Brain pericyte (primary cell): ENCODE data around the gene KRT3.
"Not testable (repeated sequence)": the region's sequence is repeated elsewhere in the genome, so short reads cannot be mapped to it uniquely, and the experiment has no call there.

ENCODE experiments used
- DNase-seq: peaks from one replicate; pipeline ENCODE4 v3.0.0-alpha.2; 2012; ENCODE audit warnings: low read depth, low spot score

KRT3 gene

GRCh38 chr12:52798003-52798670, 2.2 kb upstream of the KRT3 start:
- DNase-seq = no peak

- no peak for DNase-seq
Observed at GRCh38 chr12:52797529-52797894, 1.6 kb upstream of the KRT3 start.

GRCh38 chr12:52796839-52797528, 1.1 kb upstream of the KRT3 start:
- DNase-seq = no peak

GRCh38 chr12:52796429-52796794, 495 bp upstream of the KRT3 start:
- no peak for DNase-seq

- DNase-seq = not testable (repeated sequence)
Observed at GRCh38 chr12:52795332-52795674, 614 bp downstream of the KRT3 start.

- no peak for DNase-seq
Observed at GRCh38 chr12:52794479-52795331, 1.2 kb downstream of the KRT3 start.

GRCh38 chr12:52792185-52793029, 3.5 kb downstream of the KRT3 start:
- no peak for DNase-seq

- no peak for DNase-seq
Observed at GRCh38 chr12:52791271-52792184, 4.4 kb downstream of the KRT3 start.

GRCh38 chr12:52790427-52791270, 5.3 kb downstream of the KRT3 start:
- no peak for DNase-seq

- no peak for DNase-seq
Observed at GRCh38 chr12:52789637-52790426, 6.1 kb downstream of the KRT3 start.

GRCh38 chr12:52788876-52789636, 6.9 kb downstream of the KRT3 start:
- DNase-seq = no peak

GRCh38 chr12:52788192-52788875, 7.6 kb downstream of the KRT3 start:
- DNase-seq = no peak

- no peak for DNase-seq
Observed at GRCh38 chr12:52787324-52788191, 8.4 kb downstream of the KRT3 start.

- DNase-seq = no peak
Observed at GRCh38 chr12:52784909-52785308, 11.0 kb downstream of the KRT3 start.

- DNase-seq = no peak
Observed at GRCh38 chr12:52783563-52784316, 12.2 kb downstream of the KRT3 start.

GRCh38 chr12:52782502-52782901, 13.4 kb downstream of the KRT3 start:
- DNase-seq = no peak
